CD14-positive monocyte (primary cell): ENCODE data around the gene BTBD1. TPM values are rescaled to one million over a fixed set of nuclear protein-coding genes. Genes with fewer than 3 reads are reported as not detected.

ENCODE experiments used
- DNase-seq, 3 donors: peaks; one replicate each; pipeline ENCODE4 v3.0.0-alpha.2; 2011 to 2022
- H2AFZ ChIP-seq: 2 replicates; pipeline ENCODE4 v1.6.0; 2012; ENCODE audit warnings: mild to moderate bottlenecking, low read depth, low read length, inconsistent platforms; ENCODE audit not compliant: insufficient read depth, poor library complexity, severe bottlenecking
- H3K27ac ChIP-seq, 2 donors: 1 replicate in 1 of 2; 2 replicates in 1 of 2; pipeline ENCODE4 v1.5.1; 2012 to 2013; ENCODE audit warnings: low read length in 2 of 2, control low read depth in 1 of 2, inconsistent platforms in 1 of 2, low read depth in 1 of 2, mild to moderate bottlenecking in 1 of 2
- H3K27me3 ChIP-seq, 2 donors: one replicate each; pipeline versions ENCODE4 v1.6.0 to v1.6.1; 2011 to 2013; ENCODE audit warnings: low read length in 2 of 2; ENCODE audit not compliant: control insufficient read depth in 2 of 2, insufficient read depth in 2 of 2
- H3K36me3 ChIP-seq, 2 donors: replicated peaks in 1 of 2; 1 replicate in 1 of 2; 2 replicates in 1 of 2; pipeline versions ENCODE4 v1.5.1 to v1.6.1; 2012 to 2013; ENCODE audit warnings: low read length in 2 of 2, control low read depth in 1 of 2, inconsistent platforms in 1 of 2, mild to moderate bottlenecking in 1 of 2; ENCODE audit not compliant: insufficient read depth in 2 of 2, control insufficient read depth in 1 of 2
- H3K4me1 ChIP-seq, 2 donors: 1 replicate in 1 of 2; 2 replicates in 1 of 2; pipeline versions ENCODE4 v1.5.1 to v1.6.1; 2012 to 2013; ENCODE audit warnings: low read length in 2 of 2, control low read depth in 1 of 2, inconsistent platforms in 1 of 2, mild to moderate bottlenecking in 1 of 2, moderate library complexity in 1 of 2; ENCODE audit not compliant: insufficient read depth in 2 of 2, control insufficient read depth in 1 of 2
- H3K4me2 ChIP-seq: replicated peaks from 2 replicates; pipeline ENCODE3; 2012; ENCODE audit warnings: low read length, moderate library complexity, mild to moderate bottlenecking; ENCODE audit not compliant: poor library complexity, severe bottlenecking; ENCODE audit errors: extremely low read depth
- H3K4me3 ChIP-seq, 3 experiments: fragments of 200-600 bp in 1 of 3; sonication (generic) in 1 of 3; replicated peaks in 1 of 3; 1 replicate in 2 of 3; 2 replicates in 1 of 3; pipeline ENCODE4 v1.5.1; 2011 to 2013; ENCODE audit warnings: low read length in 3 of 3, mild to moderate bottlenecking in 3 of 3, control low read depth in 2 of 3, low read depth in 2 of 3, inconsistent platforms in 1 of 3, moderate library complexity in 1 of 3
- H3K79me2 ChIP-seq: 2 replicates; pipeline ENCODE4 v1.6.0; 2012; ENCODE audit warnings: mild to moderate bottlenecking, control low read depth, inconsistent platforms, low read length, moderate library complexity; ENCODE audit not compliant: insufficient read depth
- H3K9ac ChIP-seq: 2 replicates; pipeline ENCODE4 v1.6.0; 2017; ENCODE audit warnings: low read length, mild to moderate bottlenecking; ENCODE audit not compliant: insufficient read depth, poor library complexity, severe bottlenecking
- H3K9me3 ChIP-seq, 2 donors: replicated peaks in 1 of 2; 1 replicate in 1 of 2; 2 replicates in 1 of 2; pipeline versions ENCODE4 v1.5.1 to v1.6.1; 2012 to 2013; ENCODE audit warnings: low read length in 2 of 2, control low read depth in 1 of 2; ENCODE audit not compliant: control insufficient read depth in 1 of 2, insufficient read depth in 1 of 2
- H4K20me1 ChIP-seq: 2 replicates; pipeline ENCODE4 v1.6.0; 2012; ENCODE audit warnings: mild to moderate bottlenecking, low read length, control low read depth, moderate library complexity; ENCODE audit not compliant: insufficient read depth
- H3K27ac Mint-ChIP-seq, 7 donors: one replicate each; pipeline ENCODE4 v1.8.0; 2020; ENCODE audit warnings: mild to moderate bottlenecking in 7 of 7, mixed read lengths in 7 of 7, moderate library complexity in 6 of 7, inconsistent platforms in 2 of 7
- H3K27me3 Mint-ChIP-seq, 3 donors: one replicate each; pipeline ENCODE4 v1.8.0; 2021 to 2022; ENCODE audit warnings: low read depth in 3 of 3, mild to moderate bottlenecking in 3 of 3, mixed read lengths in 3 of 3, moderate library complexity in 3 of 3, inconsistent platforms in 1 of 3
- H3K36me3 Mint-ChIP-seq, 2 donors: one replicate each; pipeline ENCODE4 v1.8.0; 2020; ENCODE audit warnings: mixed read lengths in 2 of 2, inconsistent platforms in 1 of 2, mild to moderate bottlenecking in 1 of 2
- H3K4me1 Mint-ChIP-seq: one replicate; pipeline ENCODE4 v1.8.0; 2020; ENCODE audit warnings: mild to moderate bottlenecking, mixed read lengths
- H3K4me3 Mint-ChIP-seq, 2 donors: one replicate each; pipeline ENCODE4 v1.8.0; 2020; ENCODE audit warnings: mild to moderate bottlenecking in 2 of 2, mixed read lengths in 2 of 2, moderate library complexity in 1 of 2
- H3K9me3 Mint-ChIP-seq, 7 donors: one replicate each; pipeline ENCODE4 v1.8.0; 2020 to 2022; ENCODE audit warnings: mixed read lengths in 7 of 7, mild to moderate bottlenecking in 6 of 7, moderate library complexity in 6 of 7, inconsistent platforms in 2 of 7
- CTCF ChIP-seq: fragments of 200-600 bp; IDR thresholded peaks from one replicate; pipeline ENCODE4 v1.8.0; 2022; ENCODE audit warnings: antibody characterized with exemption, mild to moderate bottlenecking
- WGBS: methylation state at CpG from one replicate; pipeline ENCODE4 v1.1.5; 2013; ENCODE audit warnings: missing lambda C conversion rate; ENCODE audit not compliant: insufficient coverage; 5-methylcytosine and 5-hydroxymethylcytosine counted together
- intact Hi-C, 2 donors: fragments of 100-400 bp; cut with micrococcal nuclease; formaldehyde crosslinking; loops; one replicate each; pipeline versions ENCODE4 v1.15.0 to v1.15.1; 2023
- polyA plus RNA-seq, 3 donors: library from polyadenylated mRNA; depleted of rRNA in 1 of 3; unstranded in 2 of 3; stranded (reverse) in 1 of 3; fragments of 300-500 nt in 2 of 3; fragments of >200 nt in 1 of 3; fragmentation: Illumina TruSeq in 2 of 3; gene quantifications; 1 replicate in 2 of 3; 2 replicates in 1 of 3; pipeline ENCODE4 v1.2.3, GENCODE V29; 2012 to 2021

BTBD1 gene
- polyA plus RNA-seq, 3 donors = 18.0 to 48.8 (median 37.2) TPM

- H3K9me3 Mint-ChIP-seq = peaks cover 0 to 3% (median 0%) of the 10 kb centered on the region in 7 donors
- Histone ChIP-seq H3K27ac (peak overlapping the region; percentile 48 to 75), H4K20me1 (peaks cover 11% of the 10 kb centered on the region), H3K27me3 (no peaks in the 10 kb centered on the region), H3K36me3 (peaks cover 19 to 35% of the 10 kb centered on the region in 2 donors), H3K4me1 (peaks cover 24 to 27% of the 10 kb centered on the region in 2 donors), H2AFZ (peak overlapping the region; percentile 98), H3K79me2 (peaks cover 19% of the 10 kb centered on the region), H3K4me3 (peak overlapping the region; percentile 80 to 98 (median 95)), H3K4me2 (peak overlapping the region; percentile 84), H3K9me3 (no peaks in the 10 kb centered on the region), H3K9ac (peak overlapping the region; percentile 76)
- H3K4me1 Mint-ChIP-seq = peaks cover 32% of the 10 kb centered on the region
- H3K27ac Mint-ChIP-seq = peak overlapping the region; percentile 50 to 86 (median 82)
- 33% methylated on average over 9 of the region's 9 CpGs for WGBS
- no peak for TF ChIP-seq CTCF
- DNase-seq = no peak
- intact Hi-C loops = loop anchor here (5.0 to 10.0 kb wide), 2 partner anchors 53 to 470 kb away; partner anchors contain the start of genes BTBD1 (in 1 of the 2) and RPS17 (in 1 of the 2)
- peak overlapping the region; percentile 92 to 96 for H3K4me3 Mint-ChIP-seq
- H3K36me3 Mint-ChIP-seq = peaks cover 26 to 38% of the 10 kb centered on the region in 2 donors
- peaks cover 0 to 2% (median 0%) of the 10 kb centered on the region in 3 donors for H3K27me3 Mint-ChIP-seq
Measured at GRCh38 chr15:83012076-83012426, 55.0 kb downstream of the BTBD1 start.

- Mint-ChIP-seq H3K27me3 (peaks cover 0 to 2% (median 0%) of the 10 kb centered on the region in 3 donors), H3K9me3 (peaks cover 0 to 3% (median 0%) of the 10 kb centered on the region in 7 donors), H3K4me3 (peak within 1 kb of the TSS; percentile 92 to 96), H3K36me3 (peaks cover 27 to 38% of the 10 kb centered on the region in 2 donors), H3K27ac (peak within 1 kb of the TSS; percentile 73 to 92 (median 86)), H3K4me1 (peaks cover 36% of the 10 kb centered on the region)
- peaks cover 19% of the 10 kb centered on the region for H3K79me2 ChIP-seq
- H3K36me3 ChIP-seq = peaks cover 21 to 35% of the 10 kb centered on the region in 2 donors
- H4K20me1 ChIP-seq = peaks cover 11% of the 10 kb centered on the region
- H3K4me2 ChIP-seq = peak within 1 kb of the TSS; percentile 84
- WGBS = under 1% methylated on average over 64 of the region's 64 CpGs
- H3K9ac ChIP-seq = peak within 1 kb of the TSS; percentile 76
- peak within 1 kb of the TSS; percentile 48 to 75 for H3K27ac ChIP-seq
- peak within 1 kb of the TSS; percentile 80 to 98 (median 95) for H3K4me3 ChIP-seq
- H3K4me1 ChIP-seq = peaks cover 26 to 33% of the 10 kb centered on the region in 2 donors
- no peaks in the 10 kb centered on the region for H3K9me3 ChIP-seq
- TF ChIP-seq CTCF = no peak
- intact Hi-C loops = loop anchor here (5.0 to 10.0 kb wide), 2 partner anchors 53 to 469 kb away; partner anchors contain the start of genes BTBD1 (in 1 of the 2) and RPS17 (in 1 of the 2)
- no peaks in the 10 kb centered on the region for H3K27me3 ChIP-seq
- H2AFZ ChIP-seq = peak within 1 kb of the TSS; percentile 98
- peak; percentile 82 to 89 (median 84) for DNase-seq
Measured at GRCh38 chr15:83011271-83012075, 55.6 kb downstream of the BTBD1 start, which contains the start of gene C15orf40. TSS of gene C15orf40 (minus strand) at chr15:83011639. CDS start at chr15:83011607, 32 bp downstream.
